Neutrophil (primary cell): ENCODE data around the gene ALS2.

Source experiments
- H3K27ac ChIP-seq: fragments of 200-600 bp; sonication (generic); 2 replicates; pipeline ENCODE4 v1.5.1; 2016; ENCODE audit warnings: mild to moderate bottlenecking, moderate library complexity
- H3K27me3 ChIP-seq: fragments of 200-600 bp; sonication (generic); 2 replicates; pipeline ENCODE4 v1.6.0; 2016; ENCODE audit warnings: mild to moderate bottlenecking
- H3K36me3 ChIP-seq: fragments of 200-600 bp; sonication (generic); 2 replicates; pipeline ENCODE4 v1.5.1; 2017
- H3K4me1 ChIP-seq, 2 experiments: fragments of 200-600 bp in 1 of 2; sonication (generic) in 1 of 2; 1 replicate in 1 of 2; 2 replicates in 1 of 2; pipeline versions ENCODE4 v1.5.1 to v1.6.1; 2013 to 2016; ENCODE audit warnings: low read depth in 1 of 2, low read length in 1 of 2, mild to moderate bottlenecking in 1 of 2, moderate library complexity in 1 of 2; ENCODE audit not compliant: control insufficient read depth in 1 of 2, insufficient read depth in 1 of 2
- H3K4me3 ChIP-seq, 2 experiments: fragments of 200-600 bp in 1 of 2; sonication (generic) in 1 of 2; 1 replicate in 1 of 2; 2 replicates in 1 of 2; pipeline ENCODE4 v1.5.1; 2013 to 2016; ENCODE audit warnings: low read depth in 1 of 2, low read length in 1 of 2, mild to moderate bottlenecking in 1 of 2, moderate library complexity in 1 of 2
- H3K9me3 ChIP-seq: fragments of 200-600 bp; sonication (generic); 2 replicates; pipeline ENCODE4 v1.5.1; 2016
- CTCF ChIP-seq: fragments of 200-600 bp; sonication (generic); IDR thresholded peaks from 2 replicates; pipeline ENCODE4 v1.5.1; 2016; ENCODE audit warnings: antibody characterized with exemption

The ALS2 gene

GRCh38 chr2:201698588-201699226 lies 82.0 kb downstream of the ALS2 start, which contains the start of gene MPP4:
MPP4 (minus strand) TSS chr2:201698644; CDS start chr2:201693954, 4,690 bp downstream.
- H3K27me3 ChIP-seq = no peaks in the 10 kb centered on the region
- no peak within 1 kb of the TSS for H3K4me3 ChIP-seq
- no peak for TF ChIP-seq CTCF
- no peaks in the 10 kb centered on the region for H3K4me1 ChIP-seq
- H3K9me3 ChIP-seq = no peaks in the 10 kb centered on the region
- H3K27ac ChIP-seq = no peak within 1 kb of the TSS
- H3K36me3 ChIP-seq = peaks cover 10% of the 10 kb centered on the region

- no peak overlapping the region for H3K27ac ChIP-seq
- no peaks in the 10 kb centered on the region for H3K9me3 ChIP-seq
- peaks cover 5% of the 10 kb centered on the region for H3K36me3 ChIP-seq
- no peak overlapping the region for H3K4me3 ChIP-seq
- TF ChIP-seq CTCF = no peak
- no peaks in the 10 kb centered on the region for H3K27me3 ChIP-seq
- no peaks in the 10 kb centered on the region for H3K4me1 ChIP-seq
These were observed 82.8 kb downstream of the ALS2 start for GRCh38 chr2:201697899-201698298.

- no peak for TF ChIP-seq CTCF
- H3K36me3 ChIP-seq = no peaks in the 10 kb centered on the region
- H3K9me3 ChIP-seq = no peaks in the 10 kb centered on the region
- H3K4me1 ChIP-seq = no peaks in the 10 kb centered on the region
- no peak overlapping the region for H3K27ac ChIP-seq
- no peaks in the 10 kb centered on the region for H3K27me3 ChIP-seq
- H3K4me3 ChIP-seq = no peak overlapping the region
These were observed 84.5 kb downstream of the ALS2 start for GRCh38 chr2:201696151-201696659.

GRCh38 chr2:201685156-201685555 lies 95.6 kb downstream of the ALS2 start:
- Histone ChIP-seq H3K4me1 (no peaks in the 10 kb centered on the region), H3K4me3 (no peak overlapping the region), H3K27me3 (no peaks in the 10 kb centered on the region), H3K27ac (no peak overlapping the region), H3K9me3 (no peaks in the 10 kb centered on the region), H3K36me3 (no peaks in the 10 kb centered on the region)
- TF ChIP-seq CTCF = no peak

- Histone ChIP-seq H3K4me3 (no peak overlapping the region), H3K9me3 (no peaks in the 10 kb centered on the region), H3K36me3 (no peaks in the 10 kb centered on the region), H3K4me1 (no peaks in the 10 kb centered on the region), H3K27ac (no peak overlapping the region), H3K27me3 (no peaks in the 10 kb centered on the region)
- TF ChIP-seq CTCF = no peak
These were observed 100.0 kb downstream of the ALS2 start for GRCh38 chr2:201680743-201681142.
